Tibial artery (tissue), 4 donors: ENCODE measurements around the gene CWH43.
"Not testable (repeated sequence)": the region's sequence is repeated elsewhere in the genome, so short reads cannot be mapped to it uniquely, and the experiment has no call there.

Experiments
- DNase-seq, 2 donors: peaks; one replicate each; pipeline ENCODE4 v3.0.0-alpha.2; 2019
- H3K27ac ChIP-seq, 2 donors: fragments of 200-600 bp; sonication (generic) in 1 of 2; 1 replicate in 1 of 2; 2 replicates in 1 of 2; pipeline ENCODE4 v1.5.1; 2018 to 2019; ENCODE audit warnings: mild to moderate bottlenecking in 1 of 2
- H3K27me3 ChIP-seq, 2 donors: fragments of 200-600 bp; sonication (generic) in 1 of 2; one replicate each; pipeline versions ENCODE4 v1.5.1 to v1.6.0; 2016 to 2019
- H3K36me3 ChIP-seq, 3 donors: fragments of 200-600 bp; sonication (generic) in 2 of 3; one replicate each; pipeline ENCODE4 v1.5.1; 2016 to 2019; ENCODE audit warnings: mild to moderate bottlenecking in 2 of 3
- H3K4me1 ChIP-seq, 4 donors: fragments of 200-600 bp; sonication (generic) in 2 of 4; 1 replicate in 3 of 4; 2 replicates in 1 of 4; pipeline ENCODE4 v1.5.1; 2016 to 2019
- H3K4me3 ChIP-seq, 2 donors: fragments of 200-600 bp; sonication (generic) in 1 of 2; 1 replicate in 1 of 2; 2 replicates in 1 of 2; pipeline ENCODE4 v1.5.1; 2018 to 2019; ENCODE audit warnings: mild to moderate bottlenecking in 2 of 2
- H3K9me3 ChIP-seq, 3 donors: fragments of 200-600 bp; sonication (generic) in 1 of 3; one replicate each; pipeline ENCODE4 v1.5.1; 2016 to 2019
- CTCF ChIP-seq, 2 experiments: fragments of 200-600 bp in 1 of 2; fragments of 450-650 bp in 1 of 2; IDR thresholded peaks; one replicate each; pipeline ENCODE4 v1.5.1; 2017 to 2019; ENCODE audit warnings: antibody characterized with exemption in 2 of 2, mild to moderate bottlenecking in 1 of 2, moderate library complexity in 1 of 2
- intact Hi-C: fragments of 100-400 bp; cut with DNase I; formaldehyde crosslinking; loops from one replicate; pipeline ENCODE4 v1.15.0; 2023; ENCODE audit warnings: low total_unique reads

The CWH43 gene

GRCh38 chr4:49058306-49058705 lies 72.2 kb downstream of the CWH43 start:
- Histone ChIP-seq H3K27ac (no peak overlapping the region), H3K36me3 (no peaks in the 10 kb centered on the region), H3K4me1 (no peaks in the 10 kb centered on the region), H3K27me3 (no peaks in the 10 kb centered on the region), H3K4me3 (no peak overlapping the region), H3K9me3 (peaks cover 3 to 16% (median 13%) of the 10 kb centered on the region in 3 donors)
- DNase-seq: no peak
- intact Hi-C loops: no loop called here
- no peak for TF ChIP-seq CTCF (IDR thresholded peaks at IDR 0.05)

- H3K9me3 ChIP-seq: peaks cover 3 to 13% (median 8%) of the 10 kb centered on the region in 3 donors
- no peak for TF ChIP-seq CTCF (IDR thresholded peaks at IDR 0.05)
- H3K36me3 ChIP-seq: no peaks in the 10 kb centered on the region
- no peak overlapping the region for H3K27ac ChIP-seq
- DNase-seq: no peak
- no peaks in the 10 kb centered on the region for H3K27me3 ChIP-seq
- no peaks in the 10 kb centered on the region for H3K4me1 ChIP-seq
- intact Hi-C loops: no loop called here
- H3K4me3 ChIP-seq: no peak overlapping the region
Observed at GRCh38 chr4:49063670-49064069, 77.6 kb downstream of the CWH43 start.

GRCh38 chr4:49072196-49072595 lies 86.1 kb downstream of the CWH43 start:
- DNase-seq, H3K4me1 ChIP-seq, H3K27ac ChIP-seq, intact Hi-C loops, H3K9me3 ChIP-seq, H3K36me3 ChIP-seq, H3K4me3 ChIP-seq, H3K27me3 ChIP-seq: not testable (repeated sequence)

GRCh38 chr4:49091883-49092282 lies 105.8 kb downstream of the CWH43 start:
- H3K27ac ChIP-seq, H3K4me3 ChIP-seq, H3K27me3 ChIP-seq: not testable (repeated sequence)

GRCh38 chr4:49092608-49093135 lies 106.6 kb downstream of the CWH43 start:
- H3K4me3 ChIP-seq, H3K27me3 ChIP-seq, DNase-seq, H3K27ac ChIP-seq, H3K36me3 ChIP-seq, intact Hi-C loops, H3K4me1 ChIP-seq: not testable (repeated sequence)
- peaks cover 4 to 18% (median 16%) of the 10 kb centered on the region in 3 donors for H3K9me3 ChIP-seq

More at GRCh38 chr4:49091883-49092282, 105.8 kb downstream of the CWH43 start:
- H3K4me1 ChIP-seq, DNase-seq, H3K36me3 ChIP-seq, intact Hi-C loops: not testable (repeated sequence)
- H3K9me3 ChIP-seq: peaks cover 4 to 15% (median 11%) of the 10 kb centered on the region in 3 donors

GRCh38 chr4:49096215-49096614 lies 110.1 kb downstream of the CWH43 start:
- H3K4me1 ChIP-seq, DNase-seq, intact Hi-C loops, H3K27ac ChIP-seq, H3K27me3 ChIP-seq, H3K4me3 ChIP-seq, H3K36me3 ChIP-seq: not testable (repeated sequence)
- peaks cover 9 to 40% (median 32%) of the 10 kb centered on the region in 3 donors for H3K9me3 ChIP-seq

- peaks cover 9 to 42% (median 31%) of the 10 kb centered on the region in 3 donors for H3K9me3 ChIP-seq
- intact Hi-C loops, H3K4me3 ChIP-seq: not testable (repeated sequence)
Observed at GRCh38 chr4:49096627-49097026, 110.6 kb downstream of the CWH43 start.

GRCh38 chr4:49097071-49097470 lies 111.0 kb downstream of the CWH43 start:
- H3K27me3 ChIP-seq, H3K4me3 ChIP-seq, intact Hi-C loops, H3K27ac ChIP-seq, DNase-seq, H3K4me1 ChIP-seq, H3K36me3 ChIP-seq: not testable (repeated sequence)
- peaks cover 9 to 41% (median 29%) of the 10 kb centered on the region in 3 donors for H3K9me3 ChIP-seq

More at GRCh38 chr4:49096627-49097026, 110.6 kb downstream of the CWH43 start:
- H3K27me3 ChIP-seq, H3K36me3 ChIP-seq, H3K4me1 ChIP-seq, H3K27ac ChIP-seq, DNase-seq: not testable (repeated sequence)

- H3K4me3 ChIP-seq, intact Hi-C loops, H3K4me1 ChIP-seq, H3K36me3 ChIP-seq, H3K27me3 ChIP-seq, DNase-seq, H3K27ac ChIP-seq: not testable (repeated sequence)
- H3K9me3 ChIP-seq: peaks cover 9 to 37% (median 27%) of the 10 kb centered on the region in 3 donors
Observed at GRCh38 chr4:49097505-49097904, 111.4 kb downstream of the CWH43 start.

GRCh38 chr4:49098034-49098759 lies 112.1 kb downstream of the CWH43 start:
- not testable (repeated sequence) for H3K4me3 ChIP-seq
- peaks cover 9 to 33% (median 25%) of the 10 kb centered on the region in 3 donors for H3K9me3 ChIP-seq

GRCh38 chr4:49099831-49100444 lies 113.9 kb downstream of the CWH43 start:
- H3K27ac ChIP-seq, H3K4me3 ChIP-seq, H3K4me1 ChIP-seq, H3K36me3 ChIP-seq, H3K27me3 ChIP-seq, DNase-seq, intact Hi-C loops: not testable (repeated sequence)
- peaks cover 9 to 39% (median 25%) of the 10 kb centered on the region in 3 donors for H3K9me3 ChIP-seq

More at GRCh38 chr4:49098034-49098759, 112.1 kb downstream of the CWH43 start:
- H3K27ac ChIP-seq, H3K4me1 ChIP-seq, intact Hi-C loops, DNase-seq, H3K27me3 ChIP-seq, H3K36me3 ChIP-seq: not testable (repeated sequence)
